ENCODE data around the gene EN1.

- TF ChIP-seq POLR2A (IDR thresholded peaks at IDR 0.05) (no peak), CTCF (IDR thresholded peaks at IDR 0.05) (no peak), POLR2AphosphoS5 (IDR thresholded peaks at IDR 0.05) (no peak)
Observed at GRCh38 chr2:118805064-118805690, 42.3 kb downstream of the EN1 start.

Data from gastroesophageal sphincter (tissue), 3 donors.